Adrenal gland (tissue), 5 donors: ENCODE data around the gene RIMBP2.

Source experiments
- POLR2A ChIP-seq, 2 donors: fragments of 450-650 bp; IDR thresholded peaks; one replicate each; pipeline ENCODE4 v1.6.1; 2017; ENCODE audit warnings: antibody characterized with exemption in 2 of 2, mild to moderate bottlenecking in 2 of 2, moderate library complexity in 1 of 2
- TF ChIP-seq, protein P1 (sequence below), 6 experiments: fragments of 450-650 bp in 4 of 6; fragments of 200-600 bp in 2 of 6; sonication (generic) in 1 of 6; IDR thresholded peaks; 1 replicate in 5 of 6; 2 replicates in 1 of 6; pipeline versions ENCODE4 v1.5.1 to v1.8.0; 2016 to 2021; ENCODE audit warnings: antibody characterized with exemption in 6 of 6, mild to moderate bottlenecking in 2 of 6, moderate library complexity in 1 of 6
- donor health status: DM: no; HTN: no; CAD: no.

GRCh38 chr12:130546494-130546893, 169.6 kb downstream of the RIMBP2 start:
- TF ChIP-seq POLR2A (IDR thresholded peaks at IDR 0.05): no peak
- TF ChIP-seq, protein P1, sequence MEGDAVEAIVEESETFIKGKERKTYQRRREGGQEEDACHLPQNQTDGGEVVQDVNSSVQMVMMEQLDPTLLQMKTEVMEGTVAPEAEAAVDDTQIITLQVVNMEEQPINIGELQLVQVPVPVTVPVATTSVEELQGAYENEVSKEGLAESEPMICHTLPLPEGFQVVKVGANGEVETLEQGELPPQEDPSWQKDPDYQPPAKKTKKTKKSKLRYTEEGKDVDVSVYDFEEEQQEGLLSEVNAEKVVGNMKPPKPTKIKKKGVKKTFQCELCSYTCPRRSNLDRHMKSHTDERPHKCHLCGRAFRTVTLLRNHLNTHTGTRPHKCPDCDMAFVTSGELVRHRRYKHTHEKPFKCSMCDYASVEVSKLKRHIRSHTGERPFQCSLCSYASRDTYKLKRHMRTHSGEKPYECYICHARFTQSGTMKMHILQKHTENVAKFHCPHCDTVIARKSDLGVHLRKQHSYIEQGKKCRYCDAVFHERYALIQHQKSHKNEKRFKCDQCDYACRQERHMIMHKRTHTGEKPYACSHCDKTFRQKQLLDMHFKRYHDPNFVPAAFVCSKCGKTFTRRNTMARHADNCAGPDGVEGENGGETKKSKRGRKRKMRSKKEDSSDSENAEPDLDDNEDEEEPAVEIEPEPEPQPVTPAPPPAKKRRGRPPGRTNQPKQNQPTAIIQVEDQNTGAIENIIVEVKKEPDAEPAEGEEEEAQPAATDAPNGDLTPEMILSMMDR (IDR thresholded peaks at IDR 0.05): no peak
